ENCODE data around the gene TM4SF1. TPM values are rescaled to one million over a fixed set of nuclear protein-coding genes. Genes with fewer than 3 reads are reported as not detected.

The TM4SF1 gene
- total and polyA plus RNA-seq, 2 experiments from 2014 or later = 0.10 to 0.74 TPM

DNA sequence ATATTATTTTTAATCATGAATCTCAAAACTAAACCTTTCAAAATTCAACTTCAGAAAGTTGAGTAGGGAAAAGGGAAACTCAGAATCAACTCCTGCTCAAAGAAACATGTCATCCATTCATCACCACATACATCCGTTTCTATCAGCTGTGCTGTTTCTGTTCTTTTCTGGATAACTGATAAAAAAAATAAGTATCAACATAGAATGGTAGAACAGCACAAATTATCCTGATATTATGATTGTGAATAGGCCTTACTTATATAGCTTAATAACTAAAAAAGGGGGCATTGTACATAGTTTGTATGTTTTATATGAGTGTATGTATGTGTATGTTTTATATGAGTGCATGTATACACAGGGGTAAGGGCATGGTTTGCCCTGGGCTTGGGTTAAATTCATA, 3.1 kb downstream of the TM4SF1 start:
- Histone ChIP-seq H3K9me2 (ENCODE audit: insufficient read depth) (no peaks in the 10 kb centered on the region), H4K20me1 (replicated peaks; ENCODE audit: insufficient read depth) (no peaks in the 10 kb centered on the region), H3K36me3 (ENCODE audit: insufficient read depth) (no peaks in the 10 kb centered on the region), H3K4me2 (no peak overlapping the region), H2AFZ (no peak overlapping the region), H3K79me2 (replicated peaks; ENCODE audit: insufficient read depth) (no peaks in the 10 kb centered on the region), H3K27me3 (ENCODE audit: insufficient read depth) (no peaks in the 10 kb centered on the region), H3K4me3 (no peak overlapping the region), H3F3A (replicated peaks; ENCODE audit: low read depth) (no peaks in the 10 kb centered on the region), H3K27ac (ENCODE audit: low read depth) (no peak overlapping the region), H3K4me1 (ENCODE audit: insufficient read depth) (peaks cover 34% of the 10 kb centered on the region)
- H3K4me1 Mint-ChIP-seq = peaks cover 43% of the 10 kb centered on the region
- H3K27ac Mint-ChIP-seq = no peak overlapping the region
- DNase-seq (ENCODE audit: low spot score) = no peak
- no peak for TF ChIP-seq JUNB (IDR thresholded peaks at IDR 0.05; ENCODE audit: unreplicated experiment)
- TF ChIP-seq CREB1 (CRISPR knock-in tag; IDR thresholded peaks at IDR 0.05; ENCODE audit: low read depth) = no peak
- TF ChIP-seq, protein P1, sequence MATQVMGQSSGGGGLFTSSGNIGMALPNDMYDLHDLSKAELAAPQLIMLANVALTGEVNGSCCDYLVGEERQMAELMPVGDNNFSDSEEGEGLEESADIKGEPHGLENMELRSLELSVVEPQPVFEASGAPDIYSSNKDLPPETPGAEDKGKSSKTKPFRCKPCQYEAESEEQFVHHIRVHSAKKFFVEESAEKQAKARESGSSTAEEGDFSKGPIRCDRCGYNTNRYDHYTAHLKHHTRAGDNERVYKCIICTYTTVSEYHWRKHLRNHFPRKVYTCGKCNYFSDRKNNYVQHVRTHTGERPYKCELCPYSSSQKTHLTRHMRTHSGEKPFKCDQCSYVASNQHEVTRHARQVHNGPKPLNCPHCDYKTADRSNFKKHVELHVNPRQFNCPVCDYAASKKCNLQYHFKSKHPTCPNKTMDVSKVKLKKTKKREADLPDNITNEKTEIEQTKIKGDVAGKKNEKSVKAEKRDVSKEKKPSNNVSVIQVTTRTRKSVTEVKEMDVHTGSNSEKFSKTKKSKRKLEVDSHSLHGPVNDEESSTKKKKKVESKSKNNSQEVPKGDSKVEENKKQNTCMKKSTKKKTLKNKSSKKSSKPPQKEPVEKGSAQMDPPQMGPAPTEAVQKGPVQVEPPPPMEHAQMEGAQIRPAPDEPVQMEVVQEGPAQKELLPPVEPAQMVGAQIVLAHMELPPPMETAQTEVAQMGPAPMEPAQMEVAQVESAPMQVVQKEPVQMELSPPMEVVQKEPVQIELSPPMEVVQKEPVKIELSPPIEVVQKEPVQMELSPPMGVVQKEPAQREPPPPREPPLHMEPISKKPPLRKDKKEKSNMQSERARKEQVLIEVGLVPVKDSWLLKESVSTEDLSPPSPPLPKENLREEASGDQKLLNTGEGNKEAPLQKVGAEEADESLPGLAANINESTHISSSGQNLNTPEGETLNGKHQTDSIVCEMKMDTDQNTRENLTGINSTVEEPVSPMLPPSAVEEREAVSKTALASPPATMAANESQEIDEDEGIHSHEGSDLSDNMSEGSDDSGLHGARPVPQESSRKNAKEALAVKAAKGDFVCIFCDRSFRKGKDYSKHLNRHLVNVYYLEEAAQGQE (IDR thresholded peaks at IDR 0.05; ENCODE audit: unreplicated experiment) = no peak
- TF ChIP-seq NANOG (IDR thresholded peaks at IDR 0.05; ENCODE audit: borderline replicate concordance) = no peak
- TF ChIP-seq, protein P2, sequence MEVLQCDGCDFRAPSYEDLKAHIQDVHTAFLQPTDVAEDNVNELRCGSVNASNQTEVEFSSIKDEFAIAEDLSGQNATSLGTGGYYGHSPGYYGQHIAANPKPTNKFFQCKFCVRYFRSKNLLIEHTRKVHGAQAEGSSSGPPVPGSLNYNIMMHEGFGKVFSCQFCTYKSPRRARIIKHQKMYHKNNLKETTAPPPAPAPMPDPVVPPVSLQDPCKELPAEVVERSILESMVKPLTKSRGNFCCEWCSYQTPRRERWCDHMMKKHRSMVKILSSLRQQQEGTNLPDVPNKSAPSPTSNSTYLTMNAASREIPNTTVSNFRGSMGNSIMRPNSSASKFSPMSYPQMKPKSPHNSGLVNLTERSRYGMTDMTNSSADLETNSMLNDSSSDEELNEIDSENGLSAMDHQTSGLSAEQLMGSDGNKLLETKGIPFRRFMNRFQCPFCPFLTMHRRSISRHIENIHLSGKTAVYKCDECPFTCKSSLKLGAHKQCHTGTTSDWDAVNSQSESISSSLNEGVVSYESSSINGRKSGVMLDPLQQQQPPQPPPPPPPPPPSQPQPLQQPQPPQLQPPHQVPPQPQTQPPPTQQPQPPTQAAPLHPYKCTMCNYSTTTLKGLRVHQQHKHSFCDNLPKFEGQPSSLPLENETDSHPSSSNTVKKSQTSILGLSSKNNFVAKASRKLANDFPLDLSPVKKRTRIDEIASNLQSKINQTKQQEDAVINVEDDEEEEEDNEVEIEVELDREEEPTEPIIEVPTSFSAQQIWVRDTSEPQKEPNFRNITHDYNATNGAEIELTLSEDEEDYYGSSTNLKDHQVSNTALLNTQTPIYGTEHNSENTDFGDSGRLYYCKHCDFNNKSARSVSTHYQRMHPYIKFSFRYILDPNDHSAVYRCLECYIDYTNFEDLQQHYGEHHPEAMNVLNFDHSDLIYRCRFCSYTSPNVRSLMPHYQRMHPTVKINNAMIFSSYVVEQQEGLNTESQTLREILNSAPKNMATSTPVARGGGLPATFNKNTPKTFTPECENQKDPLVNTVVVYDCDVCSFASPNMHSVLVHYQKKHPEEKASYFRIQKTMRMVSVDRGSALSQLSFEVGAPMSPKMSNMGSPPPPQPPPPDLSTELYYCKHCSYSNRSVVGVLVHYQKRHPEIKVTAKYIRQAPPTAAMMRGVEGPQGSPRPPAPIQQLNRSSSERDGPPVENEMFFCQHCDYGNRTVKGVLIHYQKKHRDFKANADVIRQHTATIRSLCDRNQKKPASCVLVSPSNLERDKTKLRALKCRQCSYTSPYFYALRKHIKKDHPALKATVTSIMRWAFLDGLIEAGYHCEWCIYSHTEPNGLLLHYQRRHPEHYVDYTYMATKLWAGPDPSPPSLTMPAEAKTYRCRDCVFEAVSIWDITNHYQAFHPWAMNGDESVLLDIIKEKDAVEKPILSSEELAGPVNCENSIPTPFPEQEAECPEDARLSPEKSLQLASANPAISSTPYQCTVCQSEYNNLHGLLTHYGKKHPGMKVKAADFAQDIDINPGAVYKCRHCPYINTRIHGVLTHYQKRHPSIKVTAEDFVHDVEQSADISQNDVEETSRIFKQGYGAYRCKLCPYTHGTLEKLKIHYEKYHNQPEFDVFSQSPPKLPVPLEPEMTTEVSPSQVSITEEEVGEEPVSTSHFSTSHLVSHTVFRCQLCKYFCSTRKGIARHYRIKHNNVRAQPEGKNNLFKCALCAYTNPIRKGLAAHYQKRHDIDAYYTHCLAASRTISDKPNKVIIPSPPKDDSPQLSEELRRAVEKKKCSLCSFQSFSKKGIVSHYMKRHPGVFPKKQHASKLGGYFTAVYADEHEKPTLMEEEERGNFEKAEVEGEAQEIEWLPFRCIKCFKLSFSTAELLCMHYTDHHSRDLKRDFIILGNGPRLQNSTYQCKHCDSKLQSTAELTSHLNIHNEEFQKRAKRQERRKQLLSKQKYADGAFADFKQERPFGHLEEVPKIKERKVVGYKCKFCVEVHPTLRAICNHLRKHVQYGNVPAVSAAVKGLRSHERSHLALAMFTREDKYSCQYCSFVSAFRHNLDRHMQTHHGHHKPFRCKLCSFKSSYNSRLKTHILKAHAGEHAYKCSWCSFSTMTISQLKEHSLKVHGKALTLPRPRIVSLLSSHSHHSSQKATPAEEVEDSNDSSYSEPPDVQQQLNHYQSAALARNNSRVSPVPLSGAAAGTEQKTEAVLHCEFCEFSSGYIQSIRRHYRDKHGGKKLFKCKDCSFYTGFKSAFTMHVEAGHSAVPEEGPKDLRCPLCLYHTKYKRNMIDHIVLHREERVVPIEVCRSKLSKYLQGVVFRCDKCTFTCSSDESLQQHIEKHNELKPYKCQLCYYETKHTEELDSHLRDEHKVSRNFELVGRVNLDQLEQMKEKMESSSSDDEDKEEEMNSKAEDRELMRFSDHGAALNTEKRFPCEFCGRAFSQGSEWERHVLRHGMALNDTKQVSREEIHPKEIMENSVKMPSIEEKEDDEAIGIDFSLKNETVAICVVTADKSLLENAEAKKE (CRISPR knock-in tag; IDR thresholded peaks at IDR 0.05) = no peak
- no peak for TF ChIP-seq EZH2phosphoT487 (IDR thresholded peaks at IDR 0.05; ENCODE audit: unreplicated experiment)
- TF ChIP-seq ZNF331 (CRISPR knock-in tag; IDR thresholded peaks at IDR 0.05; ENCODE audit: low read depth) = no peak
- no peak for TF ChIP-seq STAT1 (IDR thresholded peaks at IDR 0.05; ENCODE audit: unreplicated experiment)
- TF ChIP-seq, protein P3, sequence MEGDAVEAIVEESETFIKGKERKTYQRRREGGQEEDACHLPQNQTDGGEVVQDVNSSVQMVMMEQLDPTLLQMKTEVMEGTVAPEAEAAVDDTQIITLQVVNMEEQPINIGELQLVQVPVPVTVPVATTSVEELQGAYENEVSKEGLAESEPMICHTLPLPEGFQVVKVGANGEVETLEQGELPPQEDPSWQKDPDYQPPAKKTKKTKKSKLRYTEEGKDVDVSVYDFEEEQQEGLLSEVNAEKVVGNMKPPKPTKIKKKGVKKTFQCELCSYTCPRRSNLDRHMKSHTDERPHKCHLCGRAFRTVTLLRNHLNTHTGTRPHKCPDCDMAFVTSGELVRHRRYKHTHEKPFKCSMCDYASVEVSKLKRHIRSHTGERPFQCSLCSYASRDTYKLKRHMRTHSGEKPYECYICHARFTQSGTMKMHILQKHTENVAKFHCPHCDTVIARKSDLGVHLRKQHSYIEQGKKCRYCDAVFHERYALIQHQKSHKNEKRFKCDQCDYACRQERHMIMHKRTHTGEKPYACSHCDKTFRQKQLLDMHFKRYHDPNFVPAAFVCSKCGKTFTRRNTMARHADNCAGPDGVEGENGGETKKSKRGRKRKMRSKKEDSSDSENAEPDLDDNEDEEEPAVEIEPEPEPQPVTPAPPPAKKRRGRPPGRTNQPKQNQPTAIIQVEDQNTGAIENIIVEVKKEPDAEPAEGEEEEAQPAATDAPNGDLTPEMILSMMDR (conservative IDR thresholded peaks at IDR 0.05; ENCODE audit: low read depth in 2 of 2) = no peak
- TF ChIP-seq EZH2 (IDR thresholded peaks at IDR 0.05; ENCODE audit: low read depth, unreplicated experiment) = no peak
- TF ChIP-seq ZNF114 (CRISPR knock-in tag; IDR thresholded peaks at IDR 0.05) = no peak
- no peak for TF ChIP-seq POLR2AphosphoS5 (IDR thresholded peaks at IDR 0.05; ENCODE audit: low read depth)
- H3K36me3 Mint-ChIP-seq (ENCODE audit: low read depth) = peaks cover 9% of the 10 kb centered on the region
- ATAC-seq = no peak
- peaks cover 13% of the 10 kb centered on the region for H3K9me3 Mint-ChIP-seq
- H3K4me3 Mint-ChIP-seq = no peak overlapping the region
- peaks cover 2% of the 10 kb centered on the region for H3K27me3 Mint-ChIP-seq (ENCODE audit: insufficient read depth, low read depth, poor library complexity)
